Liver (tissue), 9 donors: ENCODE data around the gene PARD3. TPM values are rescaled to one million over a fixed set of nuclear protein-coding genes. Genes with fewer than 3 reads are reported as not detected.

Experiments
- DNase-seq: peaks from one replicate; pipeline ENCODE4 v3.0.0-alpha.2; 2017; ENCODE audit warnings: low spot score
- H3K27ac ChIP-seq, 2 donors: one replicate each; pipeline ENCODE4 v1.7.0; 2013; ENCODE audit warnings: inconsistent platforms in 2 of 2, low read length in 2 of 2, control low read depth in 1 of 2, low read depth in 1 of 2, mild to moderate bottlenecking in 1 of 2
- H3K27me3 ChIP-seq, 4 donors: one replicate each; pipeline versions ENCODE4 v1.6.1 to v1.7.0; 2013; ENCODE audit warnings: low read length in 3 of 4, inconsistent platforms in 1 of 4, mild to moderate bottlenecking in 1 of 4, moderate library complexity in 1 of 4; ENCODE audit not compliant: control insufficient read depth in 4 of 4, insufficient read depth in 4 of 4
- H3K36me3 ChIP-seq, 4 donors: one replicate each; pipeline versions ENCODE4 v1.6.1 to v1.7.0; 2013; ENCODE audit warnings: low read length in 3 of 4, mild to moderate bottlenecking in 3 of 4, low read depth in 1 of 4, moderate library complexity in 1 of 4; ENCODE audit not compliant: control insufficient read depth in 4 of 4, insufficient read depth in 3 of 4
- H3K4me1 ChIP-seq, 4 donors: one replicate each; pipeline versions ENCODE4 v1.6.1 to v1.7.0; 2013; ENCODE audit warnings: low read length in 3 of 4, mild to moderate bottlenecking in 3 of 4, moderate library complexity in 1 of 4; ENCODE audit not compliant: control insufficient read depth in 4 of 4, insufficient read depth in 4 of 4
- H3K4me3 ChIP-seq, 3 donors: one replicate each; pipeline versions ENCODE4 v1.6.1 to v1.7.0; 2013; ENCODE audit warnings: low read length in 3 of 3, control low read depth in 1 of 3, low read depth in 1 of 3, mild to moderate bottlenecking in 1 of 3
- H3K9ac ChIP-seq, 2 donors: one replicate each; pipeline ENCODE4 v1.7.0; 2013; ENCODE audit warnings: low read length in 2 of 2, mild to moderate bottlenecking in 2 of 2, moderate library complexity in 2 of 2, control low read depth in 1 of 2, low read depth in 1 of 2
- H3K9me3 ChIP-seq, 4 donors: one replicate each; pipeline versions ENCODE4 v1.6.1 to v1.7.0; 2013; ENCODE audit warnings: low read length in 3 of 4; ENCODE audit not compliant: control insufficient read depth in 4 of 4
- ATF3 ChIP-seq: IDR thresholded peaks from 2 replicates; pipeline ENCODE4 v1.6.1; 2016; ENCODE audit warnings: antibody characterized with exemption
- CTCF ChIP-seq: fragments of 150-350 bp; IDR thresholded peaks from 2 replicates; pipeline ENCODE4 v1.5.1; 2017; ENCODE audit warnings: improper control_type of control experiment, low read depth, low read length; ENCODE audit not compliant: missing input control
- EGR1 ChIP-seq, 2 donors: IDR thresholded peaks; 2 replicates each; pipeline ENCODE4 v1.6.1; 2016 to 2018; ENCODE audit warnings: antibody characterized with exemption in 2 of 2, low read depth in 2 of 2
- FOXA1 ChIP-seq: IDR thresholded peaks from 2 replicates; pipeline ENCODE4 v1.6.1; 2016; ENCODE audit warnings: antibody characterized with exemption
- FOXA2 ChIP-seq: IDR thresholded peaks from 2 replicates; pipeline ENCODE4 v1.6.1; 2016; ENCODE audit warnings: antibody characterized with exemption
- GABPA ChIP-seq, 2 donors: IDR thresholded peaks in 1 of 2; conservative IDR thresholded peaks in 1 of 2; 2 replicates each; pipeline ENCODE4 v1.6.1; 2016; ENCODE audit warnings: antibody characterized with exemption in 2 of 2, mild to moderate bottlenecking in 1 of 2, moderate library complexity in 1 of 2
- HNF4A ChIP-seq, 2 donors: conservative IDR thresholded peaks; 2 replicates each; pipeline ENCODE4 v1.6.1; 2016; ENCODE audit warnings: antibody characterized with exemption in 2 of 2, mild to moderate bottlenecking in 2 of 2
- HNF4G ChIP-seq: IDR thresholded peaks from 2 replicates; pipeline ENCODE4 v1.6.1; 2016; ENCODE audit warnings: antibody characterized with exemption
- JUND ChIP-seq, 2 donors: IDR thresholded peaks; 2 replicates each; pipeline ENCODE4 v1.6.1; 2016; ENCODE audit warnings: antibody characterized with exemption in 2 of 2
- MAX ChIP-seq: IDR thresholded peaks from 2 replicates; pipeline ENCODE4 v1.6.1; 2016; ENCODE audit warnings: antibody characterized with exemption
- NR2F2 ChIP-seq: IDR thresholded peaks from 2 replicates; pipeline ENCODE4 v1.6.1; 2016; ENCODE audit warnings: antibody characterized with exemption
- RAD21 ChIP-seq, 2 donors: IDR thresholded peaks; 2 replicates each; pipeline ENCODE4 v1.6.1; 2016; ENCODE audit warnings: antibody characterized with exemption in 2 of 2, mild to moderate bottlenecking in 2 of 2
- RXRA ChIP-seq, 2 donors: IDR thresholded peaks; 2 replicates each; pipeline ENCODE4 v1.6.1; 2017 to 2018; ENCODE audit warnings: antibody characterized with exemption in 2 of 2, mild to moderate bottlenecking in 1 of 2
- SP1 ChIP-seq: IDR thresholded peaks from 2 replicates; pipeline ENCODE4 v1.6.1; 2018; ENCODE audit warnings: antibody characterized with exemption, mild to moderate bottlenecking
- TAF1 ChIP-seq: conservative IDR thresholded peaks from 2 replicates; pipeline ENCODE4 v1.6.1; 2016; ENCODE audit warnings: antibody characterized with exemption, mild to moderate bottlenecking
- YY1 ChIP-seq: IDR thresholded peaks from 2 replicates; pipeline ENCODE4 v1.6.1; 2016; ENCODE audit warnings: antibody characterized with exemption, mild to moderate bottlenecking
- ZBTB33 ChIP-seq: IDR thresholded peaks from 2 replicates; pipeline ENCODE4 v1.6.1; 2016; ENCODE audit warnings: antibody characterized with exemption
- WGBS: extraction: QIAGEN DNeasy Blood & Tissue Kit; methylation state at CpG from one replicate; pipeline ENCODE4 v1.1.7; 2013; 5-methylcytosine and 5-hydroxymethylcytosine counted together
- polyA plus RNA-seq, 2 donors: library from polyadenylated mRNA; stranded (reverse) in 1 of 2; unstranded in 1 of 2; fragments of 200-250 nt in 1 of 2; fragments of >200 nt in 1 of 2; fragmentation: Nextera tagmentation in 1 of 2; extraction: Ambion mirVana in 1 of 2; gene quantifications; one replicate each; pipeline versions ENCODE4 v1.2.1 to v1.2.3, GENCODE V29; 2013 to 2015
- total RNA-seq, 2 donors: library from RNA; depleted of rRNA; stranded (reverse); fragments of >200 nt; gene quantifications; one replicate each; pipeline ENCODE4 v1.2.3, GENCODE V29; 2014
- TF ChIP-seq, protein P1 (sequence below): IDR thresholded peaks from 2 replicates; pipeline ENCODE4 v1.6.1; 2016; ENCODE audit warnings: antibody characterized with exemption, mild to moderate bottlenecking
- donor health status: healthy.
- donor health status: healthy.
- donor health status: healthy.
- donor health status: healthy.
- donor health status: healthy.

PARD3 gene
- total and polyA plus RNA-seq, 4 donors, result 12.3 to 43.8 (median 13.5) TPM

DNA sequence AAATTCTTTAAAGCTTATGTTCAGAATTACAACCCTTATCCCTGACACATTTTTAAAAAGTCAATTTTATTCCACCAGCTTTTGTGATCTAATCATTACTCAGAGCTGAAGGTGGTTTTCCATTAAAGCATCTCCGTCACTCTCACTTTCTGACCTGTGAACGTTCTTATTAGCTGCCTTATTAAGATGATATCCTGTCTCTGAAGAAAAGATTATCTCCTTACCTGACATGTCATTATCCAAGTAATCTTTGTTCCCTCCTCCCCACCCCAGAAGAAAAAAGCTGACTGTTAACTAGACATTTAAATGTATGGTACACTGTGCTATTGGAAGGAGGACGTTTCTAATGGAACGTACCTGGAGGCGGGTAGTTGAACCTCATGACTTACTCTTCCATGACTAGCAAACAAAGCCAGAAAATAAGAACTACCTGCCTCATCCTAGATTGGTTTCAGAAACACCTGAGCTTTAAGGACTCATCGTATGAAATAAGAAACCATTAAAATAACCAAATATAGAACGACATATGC is 708.7 kb downstream of the PARD3 start:
- H3K9me3 ChIP-seq, result no peaks in the 10 kb centered on the region
- no peak for DNase-seq
- no peak for TF ChIP-seq CTCF
- no peak for TF ChIP-seq EGR1 (IDR thresholded peaks at IDR 0.05; ENCODE audit: low read depth in 2 of 2)
- no peak for TF ChIP-seq YY1
- no peak for TF ChIP-seq RXRA (IDR thresholded peaks at IDR 0.05)
- TF ChIP-seq HNF4G, result no peak
- no peak for TF ChIP-seq NR2F2
- TF ChIP-seq ZBTB33, result no peak
- TF ChIP-seq JUND (IDR thresholded peaks at IDR 0.05), result no peak
- no peak for TF ChIP-seq FOXA1
- TF ChIP-seq, protein P1, sequence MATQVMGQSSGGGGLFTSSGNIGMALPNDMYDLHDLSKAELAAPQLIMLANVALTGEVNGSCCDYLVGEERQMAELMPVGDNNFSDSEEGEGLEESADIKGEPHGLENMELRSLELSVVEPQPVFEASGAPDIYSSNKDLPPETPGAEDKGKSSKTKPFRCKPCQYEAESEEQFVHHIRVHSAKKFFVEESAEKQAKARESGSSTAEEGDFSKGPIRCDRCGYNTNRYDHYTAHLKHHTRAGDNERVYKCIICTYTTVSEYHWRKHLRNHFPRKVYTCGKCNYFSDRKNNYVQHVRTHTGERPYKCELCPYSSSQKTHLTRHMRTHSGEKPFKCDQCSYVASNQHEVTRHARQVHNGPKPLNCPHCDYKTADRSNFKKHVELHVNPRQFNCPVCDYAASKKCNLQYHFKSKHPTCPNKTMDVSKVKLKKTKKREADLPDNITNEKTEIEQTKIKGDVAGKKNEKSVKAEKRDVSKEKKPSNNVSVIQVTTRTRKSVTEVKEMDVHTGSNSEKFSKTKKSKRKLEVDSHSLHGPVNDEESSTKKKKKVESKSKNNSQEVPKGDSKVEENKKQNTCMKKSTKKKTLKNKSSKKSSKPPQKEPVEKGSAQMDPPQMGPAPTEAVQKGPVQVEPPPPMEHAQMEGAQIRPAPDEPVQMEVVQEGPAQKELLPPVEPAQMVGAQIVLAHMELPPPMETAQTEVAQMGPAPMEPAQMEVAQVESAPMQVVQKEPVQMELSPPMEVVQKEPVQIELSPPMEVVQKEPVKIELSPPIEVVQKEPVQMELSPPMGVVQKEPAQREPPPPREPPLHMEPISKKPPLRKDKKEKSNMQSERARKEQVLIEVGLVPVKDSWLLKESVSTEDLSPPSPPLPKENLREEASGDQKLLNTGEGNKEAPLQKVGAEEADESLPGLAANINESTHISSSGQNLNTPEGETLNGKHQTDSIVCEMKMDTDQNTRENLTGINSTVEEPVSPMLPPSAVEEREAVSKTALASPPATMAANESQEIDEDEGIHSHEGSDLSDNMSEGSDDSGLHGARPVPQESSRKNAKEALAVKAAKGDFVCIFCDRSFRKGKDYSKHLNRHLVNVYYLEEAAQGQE, result no peak
- TF ChIP-seq FOXA2, result no peak
- TF ChIP-seq MAX, result no peak
- no peak for TF ChIP-seq HNF4A (conservative IDR thresholded peaks at IDR 0.05)
- no peak for TF ChIP-seq TAF1
- TF ChIP-seq GABPA (IDR thresholded peaks at IDR 0.05 in 1 of 2, conservative IDR thresholded peaks at IDR 0.05 in 1 of 2), result no peak
- no peak for TF ChIP-seq RAD21 (IDR thresholded peaks at IDR 0.05)
- TF ChIP-seq ATF3, result no peak
- TF ChIP-seq SP1, result no peak
- no peak overlapping the region for H3K4me3 ChIP-seq
- H3K27ac ChIP-seq, result no peak overlapping the region
- no peaks in the 10 kb centered on the region for H3K4me1 ChIP-seq
- H3K27me3 ChIP-seq, result no peaks in the 10 kb centered on the region
- no peak overlapping the region for H3K9ac ChIP-seq
- WGBS, result 96% methylated on average over 7 of the region's 7 CpGs
- peaks cover 0 to 11% (median 2%) of the 10 kb centered on the region in 4 donors for H3K36me3 ChIP-seq
